Suprapubic skin (tissue), 4 donors: ENCODE results near the gene SORCS2. TPM values are rescaled to one million over a fixed set of nuclear protein-coding genes. Genes with fewer than 3 reads are reported as not detected.

Source experiments
- DNase-seq, 2 donors: peaks; one replicate each; pipeline ENCODE4 v3.0.0-alpha.2; 2019; ENCODE audit warnings: low spot score in 2 of 2
- H3K27ac ChIP-seq: fragments of 200-600 bp; sonication (generic); one replicate; pipeline ENCODE4 v1.5.1; 2019
- H3K27me3 ChIP-seq: fragments of 200-600 bp; sonication (generic); one replicate; pipeline ENCODE4 v1.5.1; 2019
- H3K36me3 ChIP-seq: fragments of 200-600 bp; sonication (generic); one replicate; pipeline ENCODE4 v1.5.1; 2019
- H3K4me1 ChIP-seq: fragments of 200-600 bp; sonication (generic); one replicate; pipeline ENCODE4 v1.5.1; 2019
- H3K4me3 ChIP-seq: fragments of 200-600 bp; sonication (generic); one replicate; pipeline ENCODE4 v1.5.1; 2019; ENCODE audit warnings: mild to moderate bottlenecking
- H3K9me3 ChIP-seq: fragments of 200-600 bp; sonication (generic); one replicate; pipeline ENCODE4 v1.5.1; 2019
- EP300 ChIP-seq: sonication (generic); formaldehyde crosslinking; IDR thresholded peaks from one replicate; pipeline ENCODE4 v1.6.1; 2017; ENCODE audit warnings: antibody characterized with exemption
- POLR2A ChIP-seq, 2 donors: fragments of 450-650 bp; IDR thresholded peaks; one replicate each; pipeline ENCODE4 v1.6.1; 2017; ENCODE audit warnings: antibody characterized with exemption in 2 of 2, mild to moderate bottlenecking in 2 of 2, moderate library complexity in 2 of 2
- POLR2AphosphoS5 ChIP-seq, 3 donors: sonication (generic); formaldehyde crosslinking; IDR thresholded peaks; one replicate each; pipeline ENCODE4 v1.6.1; 2017; ENCODE audit warnings: antibody characterized with exemption in 3 of 3
- WGBS: methylation state at CpG from one replicate; pipeline ENCODE4 v1.1.5; 2018; 5-methylcytosine and 5-hydroxymethylcytosine counted together
- total RNA-seq, 4 donors: library from RNA; depleted of rRNA; stranded (reverse); fragments of >200 nt; gene quantifications; one replicate each; pipeline ENCODE4 v1.1.0, GENCODE V29; 2016
- TF ChIP-seq, protein P1 (sequence below), 2 donors: fragments of 200-600 bp in 1 of 2; fragments of 450-650 bp in 1 of 2; sonication (generic) in 1 of 2; IDR thresholded peaks; one replicate each; pipeline ENCODE4 v1.5.1; 2016 to 2019; ENCODE audit warnings: antibody characterized with exemption in 2 of 2, mild to moderate bottlenecking in 1 of 2, moderate library complexity in 1 of 2

SORCS2 gene
- total RNA-seq, 4 donors from 2014 or later, result 0.94 to 4.6 (median 1.3) TPM

DNA sequence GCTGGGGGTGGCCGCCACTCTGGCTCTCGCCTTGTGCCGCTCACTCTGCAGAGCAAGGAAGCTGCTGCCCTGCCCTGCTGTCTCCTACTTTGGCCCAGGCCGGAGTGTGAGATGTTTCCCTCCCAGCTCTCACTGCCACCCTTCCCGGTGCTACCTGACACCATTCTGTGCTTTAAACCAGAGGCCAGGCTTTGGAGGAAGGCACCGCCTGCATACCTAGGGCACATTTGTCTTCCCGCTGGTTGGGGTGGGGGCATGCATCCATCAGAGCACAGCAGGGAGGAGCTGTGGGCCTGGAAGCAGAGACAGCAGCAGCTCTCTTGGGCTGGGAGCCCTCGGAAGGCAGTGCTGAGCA lies 339.3 kb downstream of the SORCS2 start:
- Histone ChIP-seq H3K4me3 (no peak overlapping the region), H3K36me3 (no peaks in the 10 kb centered on the region), H3K27ac (no peak overlapping the region), H3K27me3 (no peaks in the 10 kb centered on the region), H3K4me1 (no peaks in the 10 kb centered on the region), H3K9me3 (no peaks in the 10 kb centered on the region)
- WGBS, result 69% methylated on average over 8 of the region's 8 CpGs
- DNase-seq, result no peak
- TF ChIP-seq POLR2AphosphoS5 (IDR thresholded peaks at IDR 0.05) (no peak), POLR2A (IDR thresholded peaks at IDR 0.05) (no peak), EP300 (no peak)
- TF ChIP-seq, protein P1, sequence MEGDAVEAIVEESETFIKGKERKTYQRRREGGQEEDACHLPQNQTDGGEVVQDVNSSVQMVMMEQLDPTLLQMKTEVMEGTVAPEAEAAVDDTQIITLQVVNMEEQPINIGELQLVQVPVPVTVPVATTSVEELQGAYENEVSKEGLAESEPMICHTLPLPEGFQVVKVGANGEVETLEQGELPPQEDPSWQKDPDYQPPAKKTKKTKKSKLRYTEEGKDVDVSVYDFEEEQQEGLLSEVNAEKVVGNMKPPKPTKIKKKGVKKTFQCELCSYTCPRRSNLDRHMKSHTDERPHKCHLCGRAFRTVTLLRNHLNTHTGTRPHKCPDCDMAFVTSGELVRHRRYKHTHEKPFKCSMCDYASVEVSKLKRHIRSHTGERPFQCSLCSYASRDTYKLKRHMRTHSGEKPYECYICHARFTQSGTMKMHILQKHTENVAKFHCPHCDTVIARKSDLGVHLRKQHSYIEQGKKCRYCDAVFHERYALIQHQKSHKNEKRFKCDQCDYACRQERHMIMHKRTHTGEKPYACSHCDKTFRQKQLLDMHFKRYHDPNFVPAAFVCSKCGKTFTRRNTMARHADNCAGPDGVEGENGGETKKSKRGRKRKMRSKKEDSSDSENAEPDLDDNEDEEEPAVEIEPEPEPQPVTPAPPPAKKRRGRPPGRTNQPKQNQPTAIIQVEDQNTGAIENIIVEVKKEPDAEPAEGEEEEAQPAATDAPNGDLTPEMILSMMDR (IDR thresholded peaks at IDR 0.05), result no peak

DNA sequence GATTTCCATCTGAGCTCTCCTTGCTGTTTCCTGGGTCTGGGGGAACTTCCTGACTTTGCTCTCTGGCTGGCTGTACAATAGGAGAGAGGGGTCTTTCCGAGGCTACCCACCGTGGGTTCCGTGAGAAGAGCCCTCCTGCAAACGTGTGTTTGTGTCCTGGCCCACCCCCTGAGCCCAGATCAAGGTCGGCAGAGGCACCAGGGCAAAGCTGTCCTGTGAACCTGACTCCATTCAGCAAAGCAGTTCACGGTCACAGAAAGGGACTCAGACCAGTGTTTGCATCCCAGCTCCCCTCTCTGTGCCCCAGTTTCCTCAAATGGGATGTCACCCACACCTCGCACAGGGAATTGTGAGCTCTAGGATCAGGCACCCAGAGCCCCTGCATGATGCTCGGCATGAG lies 339.7 kb downstream of the SORCS2 start:
- H3K27ac ChIP-seq, result no peak overlapping the region
- no peaks in the 10 kb centered on the region for H3K36me3 ChIP-seq
- H3K4me1 ChIP-seq, result no peaks in the 10 kb centered on the region
- WGBS, result 82% methylated on average over 8 of the region's 8 CpGs
- TF ChIP-seq POLR2AphosphoS5 (IDR thresholded peaks at IDR 0.05) (no peak), POLR2A (IDR thresholded peaks at IDR 0.05) (no peak), EP300 (no peak)
- TF ChIP-seq, protein P1 (IDR thresholded peaks at IDR 0.05), result no peak
- H3K9me3 ChIP-seq, result no peaks in the 10 kb centered on the region
- no peak for DNase-seq
- no peak overlapping the region for H3K4me3 ChIP-seq
- no peaks in the 10 kb centered on the region for H3K27me3 ChIP-seq

DNA sequence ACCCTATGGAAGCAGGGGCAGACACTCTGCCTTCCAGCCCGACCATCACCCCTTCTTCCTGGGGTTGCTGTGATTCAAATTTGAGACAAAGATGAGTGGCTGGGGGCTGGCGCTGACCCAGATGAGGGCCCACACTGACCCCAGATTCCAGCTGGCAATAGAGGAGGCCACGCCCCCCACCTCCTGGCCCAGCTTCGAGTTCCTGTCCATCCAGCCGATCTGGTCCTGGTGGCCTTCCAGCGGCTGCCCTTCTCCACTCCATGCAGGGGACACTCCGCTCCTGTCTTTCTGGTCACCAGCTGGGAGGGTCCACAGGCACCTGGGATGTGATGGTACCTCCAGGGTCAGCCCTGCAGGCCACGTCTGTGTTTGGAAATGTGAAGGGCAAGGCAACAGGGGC lies 340.9 kb downstream of the SORCS2 start:
- no peak for TF ChIP-seq POLR2A (IDR thresholded peaks at IDR 0.05)
- no peak for TF ChIP-seq EP300
- no peak for TF ChIP-seq POLR2AphosphoS5 (IDR thresholded peaks at IDR 0.05)
- TF ChIP-seq, protein P1 (IDR thresholded peaks at IDR 0.05), result no peak
- WGBS, result 85% methylated on average over 7 of the region's 8 CpGs

DNA sequence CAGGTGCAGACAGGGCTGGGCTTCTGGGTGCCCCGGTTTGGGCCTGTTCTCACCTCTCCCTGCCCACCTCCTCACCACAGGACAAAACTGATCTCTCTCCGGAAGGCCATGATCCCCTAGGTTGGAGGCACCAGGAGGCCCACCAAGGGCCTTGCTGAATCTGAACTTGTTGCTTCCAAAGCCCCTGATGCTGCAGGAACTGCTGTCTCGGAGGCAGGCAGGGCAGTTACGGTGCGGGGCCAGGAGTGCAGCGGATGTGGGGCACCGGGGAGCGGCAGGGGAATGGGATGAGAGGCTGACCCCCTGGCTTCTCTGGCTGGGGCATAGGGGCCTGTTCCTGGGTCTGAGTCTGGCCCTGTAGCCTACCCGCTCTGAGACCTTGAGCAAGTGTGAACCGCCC lies 342.8 kb downstream of the SORCS2 start:
- H3K36me3 ChIP-seq, result no peaks in the 10 kb centered on the region
- DNase-seq, result no peak
- no peak for TF ChIP-seq POLR2A (IDR thresholded peaks at IDR 0.05)
- no peak for TF ChIP-seq EP300
- TF ChIP-seq POLR2AphosphoS5 (IDR thresholded peaks at IDR 0.05), result no peak
- TF ChIP-seq, protein P1 (IDR thresholded peaks at IDR 0.05), result no peak
- H3K27ac ChIP-seq, result no peak overlapping the region
- no peaks in the 10 kb centered on the region for H3K9me3 ChIP-seq
- H3K27me3 ChIP-seq, result no peaks in the 10 kb centered on the region
- 85% methylated on average over 8 of the region's 10 CpGs for WGBS
- H3K4me3 ChIP-seq, result no peak overlapping the region
- no peaks in the 10 kb centered on the region for H3K4me1 ChIP-seq

More for the DNA sequence above, 340.9 kb downstream of the SORCS2 start:
- no peak for DNase-seq
- H3K4me3 ChIP-seq, result no peak overlapping the region
- no peaks in the 10 kb centered on the region for H3K4me1 ChIP-seq
- H3K36me3 ChIP-seq, result no peaks in the 10 kb centered on the region
- no peak overlapping the region for H3K27ac ChIP-seq
- no peaks in the 10 kb centered on the region for H3K9me3 ChIP-seq
- no peaks in the 10 kb centered on the region for H3K27me3 ChIP-seq

DNA sequence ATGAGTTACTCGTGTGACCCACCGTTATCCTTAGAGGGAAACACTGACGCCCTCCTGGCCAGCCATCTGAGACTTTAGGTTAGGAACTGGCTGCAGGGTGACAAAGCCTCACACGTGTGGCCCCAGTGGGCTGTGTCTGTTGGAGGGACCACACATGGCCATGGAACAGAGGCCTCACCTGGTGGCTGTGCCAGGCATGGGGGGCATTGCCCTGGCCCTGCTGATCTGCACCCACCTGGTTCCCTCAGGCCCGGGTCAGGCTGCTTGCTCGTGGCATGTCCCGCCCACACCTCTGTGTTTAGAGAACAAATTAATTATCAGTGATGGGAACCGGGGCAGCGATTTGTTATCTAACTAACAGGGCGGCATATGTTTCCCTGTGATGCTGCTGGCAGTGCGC lies 343.3 kb downstream of the SORCS2 start:
- no peak overlapping the region for H3K27ac ChIP-seq
- no peaks in the 10 kb centered on the region for H3K36me3 ChIP-seq
- TF ChIP-seq EP300 (no peak), POLR2A (IDR thresholded peaks at IDR 0.05) (no peak), POLR2AphosphoS5 (IDR thresholded peaks at IDR 0.05) (no peak)
- TF ChIP-seq, protein P1 (IDR thresholded peaks at IDR 0.05), result no peak
- DNase-seq, result no peak
- no peaks in the 10 kb centered on the region for H3K27me3 ChIP-seq
- 87% methylated on average over 9 of the region's 11 CpGs for WGBS
- no peaks in the 10 kb centered on the region for H3K4me1 ChIP-seq
- H3K4me3 ChIP-seq, result no peak overlapping the region
- no peaks in the 10 kb centered on the region for H3K9me3 ChIP-seq
